NCI-H2081 (cell line): ENCODE measurements around the gene SLC9A4.
A peak's percentile ranks its signal among the peaks of the same experiment; 100 is the strongest.

Experiments
- DNase-seq, 2 experiments: peaks; one replicate each; lab custom pipeline; 2025; lab: John Stamatoyannopoulos, UW

The SLC9A4 gene

GRCh38 chr2:102502576-102502975 is 29.6 kb downstream of the SLC9A4 start:
- DNase-seq: no peak

GRCh38 chr2:102504833-102505232 is 31.8 kb downstream of the SLC9A4 start:
- DNase-seq: no peak

- DNase-seq: no peak
These were observed 32.3 kb downstream of the SLC9A4 start for GRCh38 chr2:102505290-102505689.

GRCh38 chr2:102506743-102507142 is 33.7 kb downstream of the SLC9A4 start:
- no peak for DNase-seq

GRCh38 chr2:102508863-102509262 is 35.8 kb downstream of the SLC9A4 start:
- no peak for DNase-seq

GRCh38 chr2:102509749-102510148 is 36.7 kb downstream of the SLC9A4 start:
- DNase-seq: no peak

GRCh38 chr2:102510791-102511575 is 38.0 kb downstream of the SLC9A4 start:
- DNase-seq: no peak

GRCh38 chr2:102512161-102512560 is 39.1 kb downstream of the SLC9A4 start:
- DNase-seq: no peak

GRCh38 chr2:102513355-102513939 is 40.4 kb downstream of the SLC9A4 start:
- DNase-seq: peak in 1 of 2 experiments; percentile 27

GRCh38 chr2:102514061-102514785 is 41.2 kb downstream of the SLC9A4 start:
- no peak for DNase-seq

GRCh38 chr2:102515851-102516250 is 42.8 kb downstream of the SLC9A4 start:
- no peak for DNase-seq

GRCh38 chr2:102518170-102518569 is 45.1 kb downstream of the SLC9A4 start:
- DNase-seq: no peak

- DNase-seq: peak; percentile 20 to 36
These were observed 47.0 kb downstream of the SLC9A4 start for GRCh38 chr2:102520009-102520408.

- no peak for DNase-seq
These were observed 47.8 kb downstream of the SLC9A4 start for GRCh38 chr2:102520801-102521200.

GRCh38 chr2:102522162-102522561 is 49.1 kb downstream of the SLC9A4 start:
- no peak for DNase-seq

GRCh38 chr2:102522890-102523289 is 49.9 kb downstream of the SLC9A4 start:
- no peak for DNase-seq

- DNase-seq: no peak
These were observed 50.6 kb downstream of the SLC9A4 start for GRCh38 chr2:102523651-102524050.

- DNase-seq: no peak
These were observed 54.1 kb downstream of the SLC9A4 start for GRCh38 chr2:102527086-102527485.

GRCh38 chr2:102538491-102538890 is 65.5 kb downstream of the SLC9A4 start:
- no peak for DNase-seq

- DNase-seq: no peak
These were observed 67.9 kb downstream of the SLC9A4 start for GRCh38 chr2:102540882-102541281.

- no peak for DNase-seq
These were observed 71.2 kb downstream of the SLC9A4 start for GRCh38 chr2:102544182-102544581.

GRCh38 chr2:102547462-102547861 is 74.4 kb downstream of the SLC9A4 start:
- DNase-seq: no peak

GRCh38 chr2:102549027-102549426 is 76.0 kb downstream of the SLC9A4 start:
- DNase-seq: no peak
